HUDEP-2 (cell line): ENCODE data around the gene ADAM12.
A peak's percentile ranks its signal among the peaks of the same experiment; 100 is the strongest.
"Not testable (repeated sequence)": the region's sequence is repeated elsewhere in the genome, so short reads cannot be mapped to it uniquely, and the experiment has no call there.

Source experiments
- DNase-seq, 76 experiments: peaks; one replicate each; lab custom pipeline; 2025; ENCODE audit not compliant: unreplicated experiment in 76 of 76; lab: John Stamatoyannopoulos, UW

The ADAM12 gene

GRCh38 chr10:126001576-126001975, 386.7 kb downstream of the ADAM12 start:
- DNase-seq, result no peak

- DNase-seq, result no peak
These were observed 388.6 kb downstream of the ADAM12 start for GRCh38 chr10:125999694-126000093.

- DNase-seq, result no peak
These were observed 390.7 kb downstream of the ADAM12 start for GRCh38 chr10:125997586-125997985.

GRCh38 chr10:125995726-125996304, 392.5 kb downstream of the ADAM12 start:
- no peak for DNase-seq

GRCh38 chr10:125994601-125995000, 393.7 kb downstream of the ADAM12 start:
- no peak for DNase-seq

- no peak for DNase-seq
These were observed 396.0 kb downstream of the ADAM12 start for GRCh38 chr10:125992254-125992653.

- DNase-seq, result no peak
These were observed 396.9 kb downstream of the ADAM12 start for GRCh38 chr10:125991392-125991791.

GRCh38 chr10:125990974-125991373, 397.3 kb downstream of the ADAM12 start:
- DNase-seq, result no peak

- DNase-seq, result no peak
These were observed 398.5 kb downstream of the ADAM12 start for GRCh38 chr10:125989791-125990190.

- DNase-seq, result no peak
These were observed 402.6 kb downstream of the ADAM12 start for GRCh38 chr10:125985557-125986240.

GRCh38 chr10:125984865-125985495, 403.3 kb downstream of the ADAM12 start:
- DNase-seq, result no peak

- DNase-seq, result no peak
These were observed 403.9 kb downstream of the ADAM12 start for GRCh38 chr10:125984346-125984745.

- no peak for DNase-seq
These were observed 404.6 kb downstream of the ADAM12 start for GRCh38 chr10:125983656-125984055.

- no peak for DNase-seq
These were observed 405.1 kb downstream of the ADAM12 start for GRCh38 chr10:125983161-125983560.

GRCh38 chr10:125982260-125982948, 405.9 kb downstream of the ADAM12 start:
- DNase-seq, result peak in 24 of 76 experiments; percentile 4 to 56 (median 22)

GRCh38 chr10:125980521-125981035, 407.7 kb downstream of the ADAM12 start:
- no peak for DNase-seq

- DNase-seq, result no peak
These were observed 408.3 kb downstream of the ADAM12 start for GRCh38 chr10:125979976-125980375.

GRCh38 chr10:125976960-125977605, 411.2 kb downstream of the ADAM12 start:
- peak in 1 of 76 experiments; percentile 8 for DNase-seq

GRCh38 chr10:125970077-125970630, 418.1 kb downstream of the ADAM12 start:
- DNase-seq, result not testable (repeated sequence)

- no peak for DNase-seq
These were observed 420.7 kb downstream of the ADAM12 start for GRCh38 chr10:125967533-125967932.
